DND-41 (cell line): Measurements from ENCODE around the gene MRPS18A.

Experiments used
- ATAC-seq: fragments of 200-7000 bp; cut with Tn5 transposase; 3 replicates; pipeline ENCODE4 v1.9.1; 2021; ENCODE audit warnings: low read depth; ENCODE audit not compliant: insufficient read depth
- DNase-seq: peaks from one replicate; pipeline ENCODE4 v3.0.0-alpha.2; 2020
- H2AFZ ChIP-seq: 2 replicates; pipeline ENCODE4 v1.6.0; 2012; ENCODE audit warnings: low read depth, low read length
- H3K27ac ChIP-seq: 2 replicates; pipeline ENCODE4 v1.5.1; 2012; ENCODE audit warnings: low read length, inconsistent platforms
- H3K27me3 ChIP-seq: fragments of 200-600 bp; sonication (generic); 2 replicates; pipeline ENCODE4 v1.6.0; 2012; ENCODE audit warnings: low read length, mild to moderate bottlenecking, inconsistent platforms; ENCODE audit not compliant: insufficient read depth, poor library complexity
- H3K36me3 ChIP-seq: 2 replicates; pipeline ENCODE4 v1.5.1; 2012; ENCODE audit warnings: low read length, inconsistent platforms; ENCODE audit not compliant: insufficient read depth
- H3K4me1 ChIP-seq: 2 replicates; pipeline ENCODE4 v1.5.1; 2012; ENCODE audit warnings: mild to moderate bottlenecking, low read length; ENCODE audit not compliant: insufficient read depth
- H3K4me2 ChIP-seq: 2 replicates; pipeline ENCODE4 v1.6.0; 2012; ENCODE audit warnings: mild to moderate bottlenecking, moderate library complexity, low read length, inconsistent platforms; ENCODE audit not compliant: insufficient read depth
- H3K4me3 ChIP-seq, 2 experiments: fragments of 200-600 bp in 1 of 2; shearing (Covaris generic) in 1 of 2; 2 replicates each; pipeline ENCODE4 v1.5.1; 2012 to 2016; ENCODE audit warnings: inconsistent platforms in 2 of 2, low read length in 2 of 2, mild to moderate bottlenecking in 2 of 2, low read depth in 1 of 2, moderate library complexity in 1 of 2
- H3K79me2 ChIP-seq: 2 replicates; pipeline ENCODE4 v1.6.0; 2012; ENCODE audit warnings: low read length, inconsistent platforms; ENCODE audit not compliant: insufficient read depth
- H3K9ac ChIP-seq: 2 replicates; pipeline ENCODE4 v1.6.0; 2012; ENCODE audit warnings: low read depth, mild to moderate bottlenecking, inconsistent platforms, low read length, moderate library complexity
- H3K9me3 ChIP-seq: 2 replicates; pipeline ENCODE4 v1.5.1; 2012; ENCODE audit warnings: low read length, moderate library complexity, mild to moderate bottlenecking, inconsistent platforms; ENCODE audit not compliant: insufficient read depth, severe bottlenecking
- H4K20me1 ChIP-seq: 2 replicates; pipeline ENCODE4 v1.6.0; 2012; ENCODE audit warnings: low read length; ENCODE audit not compliant: insufficient read depth
- EZH2 ChIP-seq: IDR thresholded peaks from 3 replicates; pipeline ENCODE4 v1.6.1; 2012; ENCODE audit warnings: borderline replicate concordance, low read depth, mild to moderate bottlenecking, moderate library complexity, low read length, inconsistent platforms; ENCODE audit not compliant: severe bottlenecking
- TF ChIP-seq, protein P1 (sequence below): IDR thresholded peaks from 2 replicates; pipeline ENCODE4 v1.5.1; 2012; ENCODE audit warnings: borderline replicate concordance, low read length, moderate library complexity, mild to moderate bottlenecking; ENCODE audit not compliant: poor library complexity, severe bottlenecking; ENCODE audit errors: extremely low read depth

MRPS18A gene

GRCh38 chr6:43624786-43625288 lies 62.8 kb downstream of the MRPS18A start:
- Histone ChIP-seq H3K36me3 (peaks cover 78% of the 10 kb centered on the region), H2AFZ (no peak overlapping the region), H3K9me3 (no peaks in the 10 kb centered on the region), H3K27me3 (no peaks in the 10 kb centered on the region), H3K9ac (no peak overlapping the region), H3K4me3 (no peak overlapping the region), H3K27ac (no peak overlapping the region), H3K4me2 (no peak overlapping the region), H4K20me1 (peaks cover 11% of the 10 kb centered on the region; the same call in 1 of the 2 replicates), H3K79me2 (peaks cover 31% of the 10 kb centered on the region), H3K4me1 (peaks cover 28% of the 10 kb centered on the region)
- ATAC-seq = no peak
- TF ChIP-seq, protein P1, sequence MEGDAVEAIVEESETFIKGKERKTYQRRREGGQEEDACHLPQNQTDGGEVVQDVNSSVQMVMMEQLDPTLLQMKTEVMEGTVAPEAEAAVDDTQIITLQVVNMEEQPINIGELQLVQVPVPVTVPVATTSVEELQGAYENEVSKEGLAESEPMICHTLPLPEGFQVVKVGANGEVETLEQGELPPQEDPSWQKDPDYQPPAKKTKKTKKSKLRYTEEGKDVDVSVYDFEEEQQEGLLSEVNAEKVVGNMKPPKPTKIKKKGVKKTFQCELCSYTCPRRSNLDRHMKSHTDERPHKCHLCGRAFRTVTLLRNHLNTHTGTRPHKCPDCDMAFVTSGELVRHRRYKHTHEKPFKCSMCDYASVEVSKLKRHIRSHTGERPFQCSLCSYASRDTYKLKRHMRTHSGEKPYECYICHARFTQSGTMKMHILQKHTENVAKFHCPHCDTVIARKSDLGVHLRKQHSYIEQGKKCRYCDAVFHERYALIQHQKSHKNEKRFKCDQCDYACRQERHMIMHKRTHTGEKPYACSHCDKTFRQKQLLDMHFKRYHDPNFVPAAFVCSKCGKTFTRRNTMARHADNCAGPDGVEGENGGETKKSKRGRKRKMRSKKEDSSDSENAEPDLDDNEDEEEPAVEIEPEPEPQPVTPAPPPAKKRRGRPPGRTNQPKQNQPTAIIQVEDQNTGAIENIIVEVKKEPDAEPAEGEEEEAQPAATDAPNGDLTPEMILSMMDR = no peak
- no peak for TF ChIP-seq EZH2
- no peak for DNase-seq

DNA sequence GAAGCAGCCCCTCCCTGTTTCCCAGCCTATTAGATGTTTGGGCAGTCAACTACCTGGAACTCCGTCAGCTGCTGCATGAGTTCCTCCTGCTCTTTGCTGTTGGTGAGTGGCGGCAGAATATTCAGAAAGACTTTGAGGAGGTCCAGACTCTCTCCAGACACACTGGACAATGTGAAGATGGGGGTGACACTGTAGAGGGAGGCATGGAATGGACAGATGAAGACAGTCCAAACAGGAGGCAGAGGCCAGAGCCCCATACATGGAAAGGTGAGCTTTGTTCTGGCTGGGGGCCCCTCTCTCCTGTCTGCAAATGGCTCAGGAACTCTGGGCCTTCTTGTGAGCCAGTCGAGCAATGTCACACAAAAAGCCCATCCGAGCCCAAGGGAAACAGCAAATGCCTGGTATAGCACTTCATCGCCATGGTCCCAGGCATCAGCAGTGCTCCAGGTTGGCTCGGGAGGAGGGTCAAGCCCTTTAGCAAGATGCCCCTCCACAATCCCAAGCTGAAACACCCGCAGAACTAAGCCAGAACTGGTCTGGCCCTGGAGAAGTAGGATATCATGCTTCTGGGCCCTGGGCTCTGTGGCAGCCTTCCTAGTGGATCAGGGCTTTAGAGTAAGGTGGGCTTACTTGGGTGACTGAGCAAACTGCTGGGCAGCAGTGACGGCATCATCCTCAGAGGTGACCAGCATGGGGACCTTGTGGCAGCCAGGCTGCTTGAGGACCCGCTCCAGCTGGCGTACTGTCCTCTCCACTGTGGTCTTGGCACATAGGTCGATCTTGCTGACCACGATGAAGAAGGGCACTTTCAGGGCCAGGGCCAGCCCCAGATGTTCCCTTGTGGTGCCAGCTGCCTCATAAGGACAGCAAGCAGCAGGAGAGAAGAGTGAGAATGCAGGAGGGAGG lies 63.5 kb downstream of the MRPS18A start:
- Histone ChIP-seq H3K4me3 (no peak overlapping the region), H4K20me1 (peaks cover 11% of the 10 kb centered on the region; the same call in 1 of the 2 replicates), H3K36me3 (peaks cover 85% of the 10 kb centered on the region), H3K9me3 (no peaks in the 10 kb centered on the region), H3K27me3 (no peaks in the 10 kb centered on the region), H2AFZ (no peak overlapping the region), H3K79me2 (peaks cover 31% of the 10 kb centered on the region), H3K4me2 (no peak overlapping the region), H3K27ac (no peak overlapping the region), H3K4me1 (peaks cover 23% of the 10 kb centered on the region), H3K9ac (no peak overlapping the region)
- TF ChIP-seq EZH2 = no peak
- TF ChIP-seq, protein P1 = no peak
- DNase-seq (no peak), ATAC-seq (no peak)

DNA sequence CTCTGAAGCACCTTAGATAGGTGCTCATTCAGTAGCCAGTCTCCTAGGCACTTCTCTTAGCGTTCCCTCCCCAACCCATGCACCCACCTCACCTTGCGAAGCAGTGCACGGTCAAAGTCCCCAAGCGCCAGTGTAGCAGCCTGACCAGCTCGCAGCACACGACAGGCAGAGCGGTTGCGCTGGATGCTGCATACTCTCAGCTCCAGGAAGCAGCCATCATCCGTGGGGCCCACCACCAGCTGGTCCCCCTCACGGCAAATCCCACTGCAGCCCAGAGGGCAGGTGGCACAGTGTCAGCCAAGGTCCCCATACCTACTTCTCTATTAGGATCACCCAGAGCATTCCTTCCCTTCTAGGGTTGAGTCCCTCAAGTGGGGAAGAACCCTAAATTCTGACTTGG lies 65.0 kb downstream of the MRPS18A start:
- ATAC-seq (no peak), DNase-seq (no peak)
- Histone ChIP-seq H3K79me2 (peaks cover 17% of the 10 kb centered on the region), H3K4me1 (peaks cover 14% of the 10 kb centered on the region), H3K9ac (no peak overlapping the region), H3K36me3 (peaks cover 84% of the 10 kb centered on the region), H4K20me1 (peaks cover 10% of the 10 kb centered on the region; the same call in 1 of the 2 replicates), H3K27me3 (no peaks in the 10 kb centered on the region), H3K4me3 (no peak overlapping the region), H3K9me3 (no peaks in the 10 kb centered on the region), H3K27ac (no peak overlapping the region), H2AFZ (no peak overlapping the region), H3K4me2 (no peak overlapping the region)
- TF ChIP-seq EZH2 = no peak
- TF ChIP-seq, protein P1 = no peak
